HG03064 (cell line): ENCODE measurements around the gene ENOSF1.
A peak's percentile ranks its signal among the peaks of the same experiment; 100 is the strongest.

Experiments
- ATAC-seq: cut with Tn5 transposase; IDR thresholded peaks from one replicate; pipeline ENCODE4 v1.9.1; 2021; ENCODE audit warnings: low read depth; ENCODE audit not compliant: unreplicated experiment

The ENOSF1 gene

DNA sequence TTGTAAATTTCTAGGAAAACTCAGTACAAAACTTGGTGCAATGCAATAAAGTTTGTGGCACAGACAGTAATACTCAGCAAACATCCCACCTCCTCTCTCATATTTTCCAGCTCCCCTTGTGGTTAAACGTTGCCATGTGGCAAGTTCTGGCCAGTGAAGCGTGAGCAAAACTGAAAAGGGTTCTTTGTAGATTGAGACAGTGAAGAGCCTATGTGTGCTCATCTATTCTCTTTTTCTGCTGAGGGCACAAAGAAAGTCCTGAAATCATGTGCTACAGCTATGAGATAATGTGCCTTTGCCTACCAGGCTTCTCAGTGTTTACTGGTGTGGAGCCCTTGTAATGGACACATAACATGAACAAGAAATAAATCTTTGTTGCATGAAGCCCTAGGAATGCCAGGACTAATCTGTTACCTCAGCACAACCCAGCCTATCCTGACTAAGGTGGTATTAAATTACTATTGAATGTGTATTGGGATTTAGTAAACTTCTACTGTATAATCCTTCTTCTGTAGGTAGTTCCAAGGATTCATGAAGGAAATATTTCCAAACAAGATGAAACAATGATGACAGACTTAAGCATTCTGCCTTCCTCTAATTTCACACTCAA lies 67.9 kb downstream of the ENOSF1 start:
- peak; percentile 65 for ATAC-seq

DNA sequence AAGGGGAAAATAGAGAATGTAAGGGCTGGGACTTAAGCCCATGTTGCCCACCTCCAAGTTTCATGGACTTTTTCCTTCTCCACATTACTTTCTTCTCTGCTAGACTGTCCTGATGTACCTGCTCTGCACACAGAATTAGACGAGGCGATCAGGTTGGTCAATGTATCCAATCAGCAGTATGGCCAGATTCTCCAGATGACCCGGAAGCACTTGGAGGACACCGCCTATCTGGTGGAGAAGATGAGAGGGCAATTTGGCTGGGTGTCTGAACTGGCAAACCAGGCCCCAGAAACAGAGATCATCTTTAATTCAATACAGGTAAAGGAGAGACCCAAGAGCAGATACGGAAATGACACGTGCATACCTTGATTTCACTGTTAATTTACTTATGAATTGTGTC lies 71.2 kb downstream of the ENOSF1 start:
- ATAC-seq = no peak

DNA sequence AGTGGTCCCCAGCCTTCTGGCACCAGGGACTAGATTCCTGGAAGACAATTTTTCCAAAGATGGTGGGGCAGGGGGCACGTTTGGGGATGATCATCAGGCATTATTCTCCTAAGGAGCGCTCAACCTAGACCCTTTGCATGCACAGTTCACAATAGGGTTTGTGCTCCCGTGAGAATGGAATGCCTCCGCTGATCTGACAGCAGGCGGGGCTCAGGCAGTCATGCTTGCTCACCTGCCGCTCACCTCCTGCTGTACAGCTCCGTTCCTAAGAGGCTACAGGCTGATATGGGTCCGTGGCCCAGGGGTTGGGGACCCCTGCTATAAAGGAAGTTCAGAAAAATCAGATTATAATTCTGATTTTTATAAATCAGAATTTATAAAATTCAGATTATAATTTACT lies 77.3 kb downstream of the ENOSF1 start:
- no peak for ATAC-seq

DNA sequence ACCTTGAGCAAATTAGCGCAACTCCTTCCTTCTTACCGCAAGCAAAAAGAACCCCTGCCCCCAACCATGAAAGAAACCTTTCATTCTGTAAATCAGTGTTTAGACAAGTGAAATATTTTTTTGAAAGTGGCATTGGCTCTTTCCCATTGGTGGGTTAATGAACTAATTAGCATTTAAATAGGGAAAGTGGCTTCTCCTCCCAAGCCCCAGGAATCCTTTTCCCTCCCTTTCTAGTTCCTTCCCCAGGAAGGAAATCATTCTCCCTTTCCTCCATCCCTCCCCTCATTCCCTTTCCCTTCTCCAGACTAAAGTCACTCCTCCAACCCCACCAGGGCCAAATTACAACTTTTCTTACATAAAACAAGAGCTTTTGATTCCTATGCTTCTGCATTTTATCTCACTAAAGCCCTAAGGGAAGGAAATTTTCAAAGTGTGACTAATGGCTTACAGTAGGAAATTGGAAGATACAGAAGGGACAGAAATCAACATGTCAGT lies 77.8 kb downstream of the ENOSF1 start:
- no peak for ATAC-seq

DNA sequence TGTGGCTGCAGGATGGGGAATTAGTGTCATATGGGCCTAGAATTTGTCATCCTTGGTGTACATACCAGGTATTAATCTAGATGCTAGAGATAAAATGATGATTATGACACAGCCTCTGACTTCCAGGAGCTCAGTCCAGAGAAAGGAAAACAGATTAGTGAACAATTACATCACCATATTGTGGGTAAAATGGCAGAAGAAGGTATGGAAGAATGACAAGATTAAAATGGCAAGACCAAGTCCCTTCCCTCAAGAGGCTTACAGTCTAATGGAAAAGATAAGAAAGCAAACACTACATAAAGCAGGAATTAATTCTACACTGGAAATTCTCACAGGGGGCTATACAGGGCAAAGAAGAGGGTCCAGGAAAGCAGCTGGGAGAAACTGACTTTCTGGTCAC lies 80.9 kb downstream of the ENOSF1 start:
- ATAC-seq = no peak

DNA sequence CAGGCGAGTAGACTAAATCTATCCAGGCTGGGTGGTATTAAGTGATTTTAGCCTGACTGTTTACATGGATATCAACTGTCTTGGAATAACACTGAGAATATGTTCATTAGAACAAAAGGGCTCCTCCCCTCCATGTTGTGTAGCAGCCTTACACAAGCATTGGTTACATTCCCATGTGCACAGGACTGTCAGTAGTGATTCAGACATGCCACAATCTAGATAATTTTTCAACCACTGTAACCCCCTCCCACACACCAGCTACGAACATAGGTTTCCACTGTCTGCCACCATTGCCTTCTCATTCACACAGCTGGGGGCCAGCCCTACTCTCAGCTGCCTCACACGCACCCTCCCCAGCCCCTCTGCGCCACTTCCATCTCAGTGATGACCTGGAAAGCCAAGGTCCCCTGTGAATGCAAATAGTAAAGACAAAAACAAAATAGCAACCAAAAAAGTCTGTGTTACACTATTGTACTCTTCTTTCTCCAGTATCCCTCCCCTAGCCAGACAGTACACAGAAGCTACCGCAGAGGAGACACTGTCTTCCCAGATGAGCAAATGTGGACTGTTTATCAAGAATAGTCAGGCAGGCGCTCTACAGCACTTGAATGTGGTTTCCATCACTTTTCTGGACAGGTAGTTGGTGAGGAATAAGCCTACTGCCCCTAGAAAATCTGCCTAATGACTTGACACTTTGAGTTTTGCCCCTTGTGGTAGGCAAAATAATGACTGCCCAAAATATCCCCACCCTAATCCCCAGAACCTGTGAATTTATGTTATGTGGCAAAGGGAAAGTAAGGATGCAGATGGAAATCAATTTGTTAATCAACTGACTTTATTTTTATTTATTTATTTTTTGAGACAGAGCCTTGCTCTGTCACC lies 82.9 kb downstream of the ENOSF1 start:
- no peak for ATAC-seq

DNA sequence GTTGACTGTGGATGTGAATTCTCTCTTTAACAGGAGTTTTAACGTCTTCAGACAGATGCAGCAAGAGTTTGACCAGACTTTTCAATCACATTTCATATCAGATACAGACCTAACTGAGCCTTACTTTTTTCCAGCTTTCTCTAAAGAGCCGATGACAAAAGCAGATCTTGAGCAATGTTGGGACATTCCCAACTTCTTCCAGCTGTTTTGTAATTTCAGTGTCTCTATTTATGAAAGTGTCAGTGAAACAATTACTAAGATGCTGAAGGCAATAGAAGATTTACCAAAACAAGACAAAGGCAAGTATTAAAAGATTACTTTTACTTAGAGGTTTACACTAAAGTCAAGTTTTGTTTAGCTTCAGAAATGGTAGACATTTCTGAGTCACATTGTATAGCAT lies 85.2 kb downstream of the ENOSF1 start:
- no peak for ATAC-seq

DNA sequence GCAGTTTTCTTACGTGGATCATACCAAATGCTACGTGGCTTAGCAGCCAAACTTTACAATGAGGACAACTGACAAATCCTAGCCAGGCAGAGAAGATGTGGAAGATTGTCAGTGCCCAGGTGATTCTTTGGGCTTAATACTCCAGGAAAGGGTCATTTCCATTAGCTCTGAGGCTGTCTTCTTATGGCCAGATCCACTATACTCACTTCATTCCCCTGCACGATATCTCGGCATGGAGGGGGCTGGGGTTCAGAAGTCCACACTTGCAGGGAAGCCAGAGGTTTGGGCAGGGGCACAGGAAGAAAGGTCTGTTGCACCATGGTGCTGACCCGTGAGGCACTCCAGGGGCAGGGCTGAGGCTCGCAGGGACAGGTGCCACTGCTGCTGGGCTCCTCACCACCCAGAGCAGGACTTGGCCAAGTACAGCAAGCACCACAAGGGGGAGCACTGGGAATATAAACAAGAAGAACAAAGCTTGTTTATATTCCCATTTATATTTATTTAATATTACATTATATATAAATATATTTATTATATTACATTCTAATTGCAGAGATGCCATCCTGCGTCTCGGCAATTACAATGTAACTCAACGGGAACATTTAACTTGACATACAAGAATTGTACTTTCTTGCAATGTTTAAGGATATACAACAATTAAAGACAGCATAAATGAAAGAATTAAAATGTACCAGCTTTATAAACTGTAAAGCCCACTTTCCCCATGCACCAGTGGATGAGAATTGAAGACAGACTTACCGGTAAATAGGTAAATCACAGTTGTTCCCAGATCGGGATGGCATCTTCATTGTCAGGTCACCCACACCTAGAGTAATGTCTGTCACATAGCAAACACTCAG lies 88.4 kb downstream of the ENOSF1 start:
- ATAC-seq = no peak

DNA sequence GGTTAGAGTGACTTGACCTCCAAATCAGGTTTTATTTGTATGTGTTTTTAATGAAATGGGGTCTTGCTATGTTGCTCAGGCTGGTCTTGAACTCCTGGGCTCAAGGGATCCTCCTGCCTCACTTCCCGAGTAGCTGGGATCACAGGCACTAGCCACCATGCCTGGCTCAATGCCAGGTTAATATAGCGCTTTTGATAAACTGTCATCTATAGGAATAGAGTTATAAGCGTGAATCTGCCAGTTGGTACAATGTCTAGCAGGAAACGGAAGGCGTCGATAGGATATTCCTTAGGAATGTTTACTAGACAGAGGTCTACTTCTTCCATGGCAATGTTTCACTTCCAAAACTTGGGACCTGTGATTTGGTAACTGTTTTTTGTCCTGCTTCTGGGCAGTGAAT lies 90.1 kb downstream of the ENOSF1 start:
- no peak for ATAC-seq

DNA sequence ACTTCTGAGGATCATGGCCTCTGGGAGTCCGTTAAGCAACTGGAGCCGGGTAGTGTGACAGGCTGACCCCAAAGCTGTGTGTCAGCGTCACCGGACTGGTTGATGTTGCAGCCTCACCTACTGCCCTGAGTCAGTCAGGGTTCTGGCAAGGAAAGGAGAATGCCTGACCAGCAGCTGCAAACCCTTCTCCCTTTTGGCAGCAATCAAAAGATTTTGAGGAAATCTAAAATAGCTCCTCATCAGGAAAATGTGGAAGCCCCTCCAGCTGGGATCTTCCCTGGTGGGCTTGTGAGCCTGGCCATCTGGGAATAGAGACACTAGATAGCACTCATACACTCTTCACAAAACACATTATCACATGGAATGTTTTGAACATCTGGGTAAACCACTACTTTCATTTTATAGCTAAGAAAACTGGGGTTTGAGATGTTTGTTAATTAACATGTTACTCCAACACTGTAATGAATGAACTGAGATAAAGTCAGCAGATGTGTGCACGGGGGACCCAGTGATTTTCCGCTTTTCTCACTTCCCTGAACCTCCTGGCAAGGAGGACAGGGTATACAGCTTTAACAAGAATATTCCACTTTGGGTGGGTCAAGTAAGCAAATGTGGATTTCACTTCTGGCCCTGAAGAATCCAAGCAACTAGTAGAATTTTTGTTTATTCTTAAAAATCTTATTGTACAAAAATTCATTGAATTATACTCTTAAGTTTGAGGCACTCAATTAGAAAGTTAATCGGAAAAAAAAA lies 91.0 kb downstream of the ENOSF1 start:
- ATAC-seq = no peak
